GM21576 (cell line): ENCODE data around the gene SAMHD1.
"Not testable (repeated sequence)": the region's sequence is repeated elsewhere in the genome, so short reads cannot be mapped to it uniquely, and the experiment has no call there.

ENCODE experiments used
- ATAC-seq: cut with Tn5 transposase; IDR thresholded peaks from one replicate; pipeline ENCODE4 v1.9.1; 2021; ENCODE audit warnings: mild to moderate bottlenecking, moderate library complexity; ENCODE audit not compliant: unreplicated experiment

Gene SAMHD1

GRCh38 chr20:36875702-36876472 lies 75.6 kb downstream of the SAMHD1 start, which contains the start of gene TLDC2:
TSS of gene TLDC2 (plus strand) at chr20:36876138. CDS start at chr20:36876175, 37 bp downstream.
- no peak for ATAC-seq

DNA sequence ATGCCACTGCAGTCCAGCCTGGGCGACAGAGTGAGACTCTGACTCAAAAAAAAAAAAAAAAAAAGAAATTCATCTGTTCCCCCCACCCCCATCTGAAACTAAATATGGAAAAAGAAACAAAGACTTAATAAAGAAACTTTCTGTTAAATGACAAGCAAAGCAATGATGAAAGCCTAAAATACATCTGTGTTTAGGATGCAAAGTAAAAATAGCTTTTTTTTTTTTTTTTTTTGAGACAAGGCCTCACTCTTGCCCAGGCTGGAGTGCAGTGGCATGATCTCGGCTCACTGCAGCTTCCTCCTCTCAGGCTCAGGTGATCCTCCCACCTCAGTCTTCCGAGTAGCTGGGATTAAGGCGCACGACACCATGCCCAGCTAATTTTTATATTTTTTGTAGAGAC lies 76.4 kb downstream of the SAMHD1 start:
- not testable (repeated sequence) for ATAC-seq

DNA sequence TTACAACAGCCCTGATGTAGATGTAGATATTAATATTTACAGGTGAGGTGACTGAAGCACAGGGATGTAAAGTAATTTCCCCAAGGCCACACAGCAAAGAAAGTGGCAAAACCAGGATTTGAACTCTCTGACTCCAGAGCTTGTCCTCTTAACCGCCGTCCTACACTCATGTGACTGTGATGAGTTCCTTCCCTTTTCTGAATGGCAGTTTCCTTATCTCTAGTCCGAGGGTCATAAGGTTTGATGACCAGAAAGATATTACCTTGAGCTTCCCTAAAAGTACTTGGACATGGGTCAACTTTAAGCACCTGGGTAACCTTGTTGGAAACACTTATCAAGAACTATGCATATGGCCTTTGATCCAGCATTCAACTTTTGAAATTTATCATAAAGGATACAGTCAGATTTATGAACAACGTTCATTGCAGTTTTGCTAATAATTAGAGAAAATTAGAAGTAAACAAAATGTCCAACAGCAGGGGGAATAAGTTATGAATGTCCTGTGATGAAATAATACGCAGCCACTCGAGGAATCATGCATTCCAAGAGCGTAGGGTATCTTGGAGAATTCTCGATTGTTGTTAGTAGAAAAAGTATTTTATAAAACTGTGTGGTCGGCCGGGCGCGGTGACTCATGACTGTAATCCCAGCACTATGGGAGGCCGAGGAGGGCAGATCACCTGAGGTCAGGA lies 77.9 kb downstream of the SAMHD1 start:
- ATAC-seq = no peak

DNA sequence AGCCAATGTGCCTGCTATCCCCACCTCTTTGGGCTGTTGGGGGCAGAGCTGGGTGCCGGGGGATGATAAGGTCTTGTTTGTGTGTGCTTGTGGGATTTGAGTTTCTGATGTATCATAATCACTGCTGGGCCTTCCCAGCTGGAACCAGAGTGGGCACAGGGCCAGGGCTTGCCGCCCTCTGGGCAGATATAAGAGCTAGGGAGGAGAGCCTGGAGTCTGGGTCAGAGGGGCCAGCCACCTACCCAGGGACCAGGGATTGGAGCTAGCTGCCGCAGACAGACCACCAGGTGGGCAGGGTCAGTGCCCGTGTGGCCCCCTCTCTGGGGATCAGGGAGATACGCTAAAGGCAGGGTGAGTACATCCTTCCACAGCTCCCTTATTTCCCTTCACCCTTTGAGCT lies 78.7 kb downstream of the SAMHD1 start:
- no peak for ATAC-seq

DNA sequence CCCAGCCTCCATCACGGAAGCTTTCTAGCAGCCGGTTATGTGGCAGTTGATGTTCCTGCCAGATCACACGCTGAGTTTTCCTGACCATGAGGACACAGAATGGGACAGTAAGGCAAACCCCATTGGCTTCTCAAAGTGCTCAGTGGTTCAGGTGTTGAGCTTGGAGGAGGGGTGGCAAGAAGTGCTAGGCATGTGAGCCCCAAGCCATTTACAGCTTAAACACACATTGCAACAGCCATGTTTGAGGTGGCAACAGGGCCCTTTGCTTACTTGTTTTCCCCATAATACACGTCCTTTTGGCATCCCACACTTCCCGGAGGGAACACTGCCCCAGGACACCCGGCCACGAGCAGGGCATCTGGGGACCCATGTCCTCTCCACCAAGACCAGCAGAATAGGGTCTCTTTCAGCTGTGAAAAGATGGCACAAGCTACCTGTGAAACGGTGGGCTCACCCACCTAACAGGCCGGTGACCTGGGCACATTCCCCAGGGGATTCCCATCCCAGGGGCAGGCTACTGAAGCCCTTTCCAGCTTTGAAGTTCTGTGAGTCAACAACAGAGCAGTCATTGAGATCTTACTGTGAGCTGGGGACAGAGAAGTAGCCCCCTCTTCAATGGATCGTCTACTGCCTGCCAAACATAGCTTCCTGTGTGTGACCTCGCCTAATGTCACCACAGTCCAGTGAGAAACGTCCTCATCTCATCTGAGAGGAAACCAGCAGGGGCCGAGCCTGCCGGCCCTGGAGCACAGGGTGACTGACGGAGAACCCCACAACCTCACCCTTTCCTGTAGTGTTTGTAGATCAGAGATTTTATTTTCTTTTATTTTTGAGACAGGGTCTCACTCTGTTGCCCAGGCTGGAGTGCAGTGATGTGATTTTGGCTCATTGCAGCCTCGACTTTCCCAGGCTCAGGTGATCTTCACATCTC lies 79.6 kb downstream of the SAMHD1 start:
- ATAC-seq = no peak

DNA sequence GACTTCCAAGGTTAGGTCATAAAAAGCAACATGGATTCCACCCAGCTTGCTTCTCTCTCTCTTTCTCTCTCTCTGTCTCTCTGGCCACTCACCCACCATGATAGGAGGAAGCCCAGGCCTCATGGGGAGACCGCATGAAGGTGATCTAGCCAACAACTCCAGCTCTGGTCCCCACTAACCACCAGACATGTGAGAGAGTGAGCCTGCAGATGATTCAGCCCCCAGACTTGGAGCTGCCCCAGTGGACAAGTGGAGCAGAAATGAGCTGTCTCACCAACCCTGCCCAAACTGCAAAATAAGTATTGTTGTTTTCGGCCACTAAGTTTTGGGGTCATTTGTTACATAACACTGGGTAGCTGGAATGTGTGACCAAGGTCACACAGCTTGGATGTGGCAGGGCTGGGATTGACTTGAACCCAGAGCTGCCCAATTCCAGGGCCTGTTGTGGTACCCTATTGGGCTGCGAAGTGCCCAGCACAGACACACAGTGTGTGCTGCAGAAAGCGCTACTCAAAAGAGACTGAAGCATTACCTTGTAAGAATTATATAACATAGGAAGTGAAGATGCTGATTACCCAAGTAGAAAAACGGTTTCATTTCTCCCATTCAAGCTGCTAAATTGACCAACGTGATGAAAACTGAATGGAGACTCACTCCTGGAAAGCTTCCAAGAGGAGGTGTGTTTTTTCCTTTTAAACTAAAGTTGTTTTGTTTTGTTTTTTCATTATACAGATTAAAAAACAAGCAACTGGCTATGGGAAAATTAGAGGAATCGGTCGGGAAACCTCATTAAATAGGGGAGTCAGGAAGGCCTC lies 84.6 kb downstream of the SAMHD1 start:
- ATAC-seq = no peak

GRCh38 chr20:36866164-36866563 lies 85.3 kb downstream of the SAMHD1 start:
- no peak for ATAC-seq

GRCh38 chr20:36865861-36866149 lies 85.7 kb downstream of the SAMHD1 start:
- ATAC-seq = no peak

GRCh38 chr20:36865076-36865860 lies 86.2 kb downstream of the SAMHD1 start:
- no peak for ATAC-seq

- peak; percentile 45 for ATAC-seq
These were observed 88.4 kb downstream of the SAMHD1 start for GRCh38 chr20:36862857-36863668.

DNA sequence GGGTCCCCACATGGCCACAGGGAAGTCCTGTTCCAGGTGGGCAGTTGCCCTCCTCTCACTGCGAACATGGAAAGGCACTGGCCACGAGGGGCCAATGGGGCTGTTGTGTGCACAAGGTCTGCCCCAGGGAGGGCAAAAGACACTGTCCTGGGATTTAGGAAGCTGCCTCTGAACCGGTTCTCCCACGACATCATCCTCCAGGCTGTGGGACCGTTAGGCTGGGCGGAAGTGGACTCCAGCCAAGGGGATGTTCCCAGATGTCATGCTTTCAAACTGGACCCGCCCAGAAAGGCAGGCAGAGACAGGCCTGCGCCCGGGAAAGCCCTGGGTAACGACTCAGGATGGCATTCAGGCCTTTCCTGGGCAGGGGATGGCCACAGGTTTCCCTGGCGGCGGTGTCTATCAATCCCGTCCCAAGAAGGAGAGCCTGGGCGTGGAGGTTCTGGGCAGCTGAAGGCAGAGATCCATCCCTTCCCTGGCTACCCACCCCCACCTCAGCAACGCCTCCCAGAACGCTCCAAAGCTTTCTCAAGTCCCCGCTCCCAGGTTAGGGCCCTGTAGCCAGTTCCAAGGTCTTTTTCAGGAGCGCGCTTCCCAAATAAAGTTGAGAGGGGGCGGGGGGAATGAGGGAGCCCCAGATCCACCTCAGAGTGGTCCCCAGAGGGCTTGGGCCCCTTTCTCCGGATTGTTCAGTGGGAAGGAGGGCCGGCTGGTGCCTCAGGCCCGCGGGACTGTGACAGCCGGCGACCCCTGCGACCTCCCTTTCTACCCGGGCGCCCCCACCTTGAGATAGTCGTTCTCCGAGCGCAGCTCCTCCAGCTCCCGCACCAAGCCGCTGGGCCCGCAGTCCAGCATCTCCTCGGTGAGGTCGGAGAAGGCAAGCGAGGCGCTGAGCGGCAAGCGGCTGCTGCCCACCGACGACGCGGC lies 89.4 kb downstream of the SAMHD1 start:
- no peak for ATAC-seq

GRCh38 chr20:36861625-36861874 lies 90.0 kb downstream of the SAMHD1 start:
- no peak for ATAC-seq

GRCh38 chr20:36860811-36861624 lies 90.5 kb downstream of the SAMHD1 start:
- no peak for ATAC-seq

- ATAC-seq = no peak
These were observed 91.2 kb downstream of the SAMHD1 start for GRCh38 chr20:36860339-36860738.

DNA sequence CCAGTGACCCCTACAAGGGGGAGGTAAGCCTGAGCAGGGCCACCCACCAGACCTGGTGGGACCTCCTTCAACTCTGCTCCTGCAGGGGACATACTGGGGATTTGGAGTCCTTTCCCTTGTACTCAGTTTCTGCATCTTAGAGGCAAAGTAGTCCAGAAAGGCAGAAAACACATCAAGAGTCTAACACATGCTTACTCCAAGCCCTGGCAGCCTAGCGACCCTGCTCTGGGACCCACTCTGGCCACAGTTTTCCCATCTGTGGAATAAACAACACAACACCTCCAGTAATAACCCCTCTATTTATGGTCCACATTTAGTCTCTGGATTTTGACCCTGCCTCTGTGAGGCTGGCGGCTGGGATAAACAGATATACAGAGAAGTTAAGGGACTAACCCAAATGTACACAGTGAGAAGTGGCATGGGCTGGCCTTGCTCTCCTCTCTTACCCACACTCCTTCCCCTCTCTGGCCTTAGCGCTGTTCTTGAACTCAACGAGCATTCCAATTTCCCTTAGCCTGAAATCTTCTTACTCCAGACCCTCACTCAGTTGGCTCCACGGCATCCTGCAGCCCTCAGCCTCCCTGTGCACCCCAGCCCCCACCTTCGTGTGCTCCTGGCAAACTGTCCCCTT lies 91.7 kb downstream of the SAMHD1 start:
- ATAC-seq = no peak

DNA sequence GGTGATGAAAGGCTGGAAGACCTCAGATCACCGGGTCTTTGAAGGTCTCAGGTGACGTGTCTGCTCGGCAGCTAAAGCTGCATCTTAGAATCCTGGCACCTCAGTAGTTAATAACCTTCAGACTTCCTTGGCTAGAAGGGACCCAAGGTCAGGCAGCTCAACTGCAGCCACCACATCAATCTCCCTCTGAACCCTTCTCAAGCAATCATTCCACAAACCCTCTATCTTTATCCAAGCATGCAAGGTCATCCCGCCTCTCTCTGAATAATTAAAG lies 92.3 kb downstream of the SAMHD1 start:
- ATAC-seq = no peak
